Ishikawa (cell line): ENCODE measurements around the gene KCNQ1.

Experiments
- CEBPB ChIP-seq: IDR thresholded peaks from 2 replicates; pipeline ENCODE4 v1.6.1; 2012
- CREB1 ChIP-seq: IDR thresholded peaks from 2 replicates; pipeline ENCODE4 v1.6.1; 2012; ENCODE audit warnings: low read depth
- EGR1 ChIP-seq: IDR thresholded peaks from 2 replicates; pipeline ENCODE4 v1.6.1; 2012
- EP300 ChIP-seq: IDR thresholded peaks from 2 replicates; pipeline ENCODE4 v1.6.1; 2012; ENCODE audit warnings: borderline replicate concordance
- FOXM1 ChIP-seq: IDR thresholded peaks from 2 replicates; pipeline ENCODE4 v1.6.1; 2012; ENCODE audit warnings: low read depth, borderline replicate concordance
- MAX ChIP-seq: IDR thresholded peaks from 2 replicates; pipeline ENCODE4 v1.6.1; 2012
- NFIC ChIP-seq: IDR thresholded peaks from 2 replicates; pipeline ENCODE4 v1.6.1; 2012
- RAD21 ChIP-seq: IDR thresholded peaks from 2 replicates; pipeline ENCODE4 v1.6.1; 2012; ENCODE audit warnings: low read depth
- REST ChIP-seq: IDR thresholded peaks from 2 replicates; pipeline ENCODE4 v1.6.1; 2012; ENCODE audit warnings: low read depth, mild to moderate bottlenecking
- TAF1 ChIP-seq: IDR thresholded peaks from 2 replicates; pipeline ENCODE4 v1.6.1; 2012; ENCODE audit warnings: low read depth, mild to moderate bottlenecking
- TCF12 ChIP-seq: IDR thresholded peaks from 2 replicates; pipeline ENCODE4 v1.6.1; 2012; ENCODE audit warnings: low read depth
- TEAD4 ChIP-seq: IDR thresholded peaks from 2 replicates; pipeline ENCODE4 v1.6.1; 2012
- USF1 ChIP-seq: IDR thresholded peaks from 2 replicates; pipeline ENCODE4 v1.6.1; 2012
- YY1 ChIP-seq: IDR thresholded peaks from 2 replicates; pipeline ENCODE4 v1.6.1; 2012; ENCODE audit warnings: low read depth
- ZBTB7A ChIP-seq: IDR thresholded peaks from 2 replicates; pipeline ENCODE4 v1.6.1; 2012; ENCODE audit warnings: low read depth

KCNQ1 gene

GRCh38 chr11:2689651-2690575 is 245.1 kb downstream of the KCNQ1 start:
- TF ChIP-seq ZBTB7A = no peak
- TF ChIP-seq REST = no peak
- no peak for TF ChIP-seq CEBPB
- no peak for TF ChIP-seq EGR1
- TF ChIP-seq TCF12 = no peak
- no peak for TF ChIP-seq USF1
- TF ChIP-seq RAD21 = no peak
- no peak for TF ChIP-seq TAF1
- no peak for TF ChIP-seq TEAD4
- no peak for TF ChIP-seq NFIC
- no peak for TF ChIP-seq CREB1
- TF ChIP-seq FOXM1 = no peak
- TF ChIP-seq MAX = no peak
- TF ChIP-seq EP300 = no peak
- no peak for TF ChIP-seq YY1

GRCh38 chr11:2690596-2691354 is 246.0 kb downstream of the KCNQ1 start:
- TF ChIP-seq TAF1 = no peak
- no peak for TF ChIP-seq USF1
- TF ChIP-seq FOXM1 = no peak
- no peak for TF ChIP-seq TCF12
- TF ChIP-seq ZBTB7A = no peak
- TF ChIP-seq TEAD4 = no peak
- no peak for TF ChIP-seq RAD21
- TF ChIP-seq NFIC = no peak

- TF ChIP-seq TEAD4 = no peak
- TF ChIP-seq FOXM1 = no peak
- TF ChIP-seq REST = no peak
Observed at GRCh38 chr11:2691355-2691761, 246.6 kb downstream of the KCNQ1 start.

- no peak for TF ChIP-seq TAF1
- TF ChIP-seq CEBPB = no peak
- peak; percentile 44; the same call in 1 of the 2 replicates for TF ChIP-seq RAD21
- TF ChIP-seq FOXM1 = no peak
Observed at GRCh38 chr11:2691991-2692875, 247.4 kb downstream of the KCNQ1 start.
